CD4-positive, alpha-beta memory T cell (primary cell): ENCODE data around the gene CHIC1. TPM values are rescaled to one million over a fixed set of nuclear protein-coding genes. Genes with fewer than 3 reads are reported as not detected.
"Not testable (repeated sequence)": the region's sequence is repeated elsewhere in the genome, so short reads cannot be mapped to it uniquely, and the experiment has no call there.

Source experiments
- CTCF ChIA-PET: fragments of 350-600 bp; sonication (Branson Sonifier 250); formaldehyde crosslinking; loops from one replicate; lab custom pipeline; 2021; ENCODE audit warnings: inconsistent platforms; ENCODE audit not compliant: partially characterized antibody; lab: Charles Lee
- POLR2A ChIA-PET: fragments of 350-600 bp; sonication (Branson Sonifier 250); formaldehyde crosslinking; loops from one replicate; lab custom pipeline; 2021; ENCODE audit not compliant: partially characterized antibody; lab: Charles Lee
- DNase-seq, 5 donors: peaks; one replicate each; pipeline versions ENCODE4 v3.0.0 to v3.0.0-alpha.2; 2020 to 2022; ENCODE audit warnings: mixed read lengths in 1 of 5
- H3K27ac ChIP-seq: one replicate; pipeline ENCODE4 v1.7.0; 2013; ENCODE audit warnings: low read depth, low read length
- H3K27me3 ChIP-seq: 2 replicates; pipeline ENCODE4 v1.7.0; 2013; ENCODE audit warnings: mild to moderate bottlenecking, low read length, moderate library complexity; ENCODE audit not compliant: insufficient read depth
- H3K36me3 ChIP-seq: 2 replicates; pipeline ENCODE4 v1.7.0; 2013; ENCODE audit warnings: mild to moderate bottlenecking, low read length, moderate library complexity; ENCODE audit not compliant: insufficient read depth
- H3K4me1 ChIP-seq: 2 replicates; pipeline ENCODE4 v1.7.0; 2013; ENCODE audit warnings: mild to moderate bottlenecking, low read length, moderate library complexity; ENCODE audit not compliant: insufficient read depth
- H3K4me3 ChIP-seq, 2 donors: one replicate each; pipeline ENCODE4 v1.7.0; 2013; ENCODE audit warnings: low read length in 2 of 2, mild to moderate bottlenecking in 1 of 2
- H3K9me3 ChIP-seq, 2 donors: one replicate each; pipeline ENCODE4 v1.7.0; 2013; ENCODE audit warnings: low read length in 2 of 2, control low read depth in 1 of 2; ENCODE audit not compliant: control insufficient read depth in 1 of 2
- H3K27ac Mint-ChIP-seq, 7 donors: one replicate each; pipeline ENCODE4 v1.8.0; 2020 to 2021; ENCODE audit warnings: mixed read lengths in 7 of 7, mild to moderate bottlenecking in 6 of 7, inconsistent platforms in 3 of 7, moderate library complexity in 3 of 7
- H3K27me3 Mint-ChIP-seq, 2 donors: one replicate each; pipeline ENCODE4 v1.8.0; 2020 to 2021; ENCODE audit warnings: mixed read lengths in 2 of 2
- H3K36me3 Mint-ChIP-seq, 2 donors: one replicate each; pipeline ENCODE4 v1.8.0; 2020 to 2021; ENCODE audit warnings: mixed read lengths in 2 of 2, inconsistent platforms in 1 of 2, mild to moderate bottlenecking in 1 of 2
- H3K4me1 Mint-ChIP-seq, 4 donors: one replicate each; pipeline ENCODE4 v1.8.0; 2020 to 2021; ENCODE audit warnings: mixed read lengths in 4 of 4, mild to moderate bottlenecking in 1 of 4
- H3K4me3 Mint-ChIP-seq, 8 donors: one replicate each; pipeline ENCODE4 v1.8.0; 2020 to 2021; ENCODE audit warnings: mixed read lengths in 8 of 8, mild to moderate bottlenecking in 7 of 8, moderate library complexity in 6 of 8, inconsistent platforms in 3 of 8
- H3K9me3 Mint-ChIP-seq, 8 donors: one replicate each; pipeline ENCODE4 v1.8.0; 2020 to 2021; ENCODE audit warnings: mixed read lengths in 8 of 8, mild to moderate bottlenecking in 5 of 8, inconsistent platforms in 3 of 8, moderate library complexity in 1 of 8
- intact Hi-C: fragments of 100-400 bp; cut with micrococcal nuclease; formaldehyde crosslinking; loops from one replicate; pipeline ENCODE4 v1.15.1; 2023
- polyA plus RNA-seq, 2 donors: library from polyadenylated mRNA; unstranded; fragments of 300-500 nt; fragmentation: Illumina TruSeq; gene quantifications; one replicate each; pipeline ENCODE4 v1.2.3, GENCODE V29; 2021
- total RNA-seq, 2 experiments: library from RNA; stranded (reverse); gene quantifications; one replicate each; pipeline ENCODE4 v1.2.3, GENCODE V29; 2021

CHIC1 gene
- total RNA-seq: 10 to 100 TPM; 17.2 to 18.1 TPM
- polyA plus RNA-seq: 1 to 10 TPM; 1.3 to 2.5 TPM

- no peaks in the 10 kb centered on the region for H3K9me3 Mint-ChIP-seq
- no peaks in the 10 kb centered on the region for H3K36me3 ChIP-seq
- no peaks in the 10 kb centered on the region for H3K9me3 ChIP-seq
- peak within 1 kb of the TSS; percentile 73 to 81 for H3K4me3 ChIP-seq
- no peaks in the 10 kb centered on the region for H3K27me3 ChIP-seq
- H3K4me3 Mint-ChIP-seq: peak within 1 kb of the TSS; percentile 88 to 98 (median 94)
- peaks cover 0 to 4% of the 10 kb centered on the region in 2 donors for H3K36me3 Mint-ChIP-seq
- peak within 1 kb of the TSS; percentile 94 to 99 (median 99) for H3K27ac Mint-ChIP-seq
- H3K27me3 Mint-ChIP-seq: no peaks in the 10 kb centered on the region
- ChIA-PET POLR2A (interaction anchor here (1.0 kb wide), 2 partner anchors 349 to 1286 kb away, joined by 3 read pairs; partner anchors contain the start of genes NAP1L2 and RPS4X), CTCF (no interaction called here)
- H3K4me1 Mint-ChIP-seq: peaks cover 4 to 48% (median 11%) of the 10 kb centered on the region in 4 donors
- DNase-seq: peak; percentile 74 to 85 (median 77)
- intact Hi-C loops: loop anchor here (5.0 to 10.0 kb wide), 3 partner anchors 351 to 1049 kb away; partner anchors contain the start of genes NAP1L2 and RLIM
- peaks cover 32% of the 10 kb centered on the region for H3K4me1 ChIP-seq
- H3K27ac ChIP-seq: peak within 1 kb of the TSS; percentile 78
Measured at GRCh38 chrX:73562984-73563737, at the start of gene CHIC1. CHIC1 (plus strand) TSS chrX:73563197; CDS start chrX:73563285, 88 bp downstream.

- intact Hi-C loops, DNase-seq, CTCF ChIA-PET, H3K27me3 Mint-ChIP-seq, H3K4me1 Mint-ChIP-seq, H3K36me3 ChIP-seq, H3K27ac ChIP-seq, H3K4me3 ChIP-seq, H3K36me3 Mint-ChIP-seq, H3K4me3 Mint-ChIP-seq, H3K4me1 ChIP-seq, H3K9me3 ChIP-seq, H3K27ac Mint-ChIP-seq, POLR2A ChIA-PET, H3K27me3 ChIP-seq: not testable (repeated sequence)
- peaks cover 0 to 27% (median 13%) of the 10 kb centered on the region in 8 donors for H3K9me3 Mint-ChIP-seq
Measured at GRCh38 chrX:73522823-73523222, 40.2 kb upstream of the CHIC1 start.

- Histone ChIP-seq H3K9me3 (no peaks in the 10 kb centered on the region), H3K27me3 (no peaks in the 10 kb centered on the region), H3K4me3 (no peak overlapping the region), H3K36me3 (no peaks in the 10 kb centered on the region), H3K4me1 (no peaks in the 10 kb centered on the region), H3K27ac (no peak overlapping the region)
- peaks cover 0 to 4% of the 10 kb centered on the region in 2 donors for H3K36me3 Mint-ChIP-seq
- H3K9me3 Mint-ChIP-seq: peaks cover 0 to 42% (median 23%) of the 10 kb centered on the region in 8 donors
- no peaks in the 10 kb centered on the region for H3K27me3 Mint-ChIP-seq
- no peak overlapping the region for H3K4me3 Mint-ChIP-seq
- CTCF ChIA-PET: no interaction called here
- no peak for DNase-seq
- no peak overlapping the region for H3K27ac Mint-ChIP-seq
- intact Hi-C loops: no loop called here
- H3K4me1 Mint-ChIP-seq: no peaks in the 10 kb centered on the region
- POLR2A ChIA-PET: no interaction called here
Measured at GRCh38 chrX:73524906-73525305, 38.1 kb upstream of the CHIC1 start.

DNA sequence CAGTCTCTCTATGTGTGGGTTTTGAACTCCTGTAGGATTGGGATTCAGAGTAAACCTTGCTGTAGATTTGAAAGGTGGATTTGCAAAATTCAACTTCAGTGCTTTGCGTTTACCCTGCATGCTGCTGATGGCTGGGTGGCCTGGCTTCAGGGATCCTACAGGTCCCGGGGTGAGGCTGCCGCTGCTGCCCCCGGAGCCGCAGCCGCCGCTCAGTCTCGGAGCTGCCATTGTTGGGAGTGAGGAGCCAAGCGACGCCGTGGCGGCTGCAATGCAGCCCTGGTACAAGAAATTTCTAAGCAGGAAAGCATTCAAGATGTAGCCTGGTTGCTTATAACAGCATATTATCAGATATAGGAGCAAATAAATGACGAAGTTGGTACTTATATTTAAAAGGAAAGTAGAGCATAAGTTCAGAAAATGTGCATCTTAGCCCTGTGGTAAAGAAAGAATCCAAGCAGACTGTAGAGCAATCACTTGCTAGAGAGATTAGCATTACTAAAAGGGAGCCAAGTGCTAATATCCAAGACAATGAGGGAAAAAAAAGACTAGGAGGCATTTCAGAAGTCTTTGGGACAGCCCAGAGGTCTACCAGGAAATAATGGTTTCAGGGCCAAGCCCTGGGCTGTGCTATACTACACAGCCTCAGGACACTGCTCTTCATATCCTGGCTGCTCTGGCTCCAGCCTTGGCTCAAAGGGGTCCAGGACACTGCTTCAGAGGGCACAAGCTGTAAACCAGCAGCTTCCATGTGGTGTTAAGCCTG lies 36.9 kb upstream of the CHIC1 start:
- intact Hi-C loops: no loop called here
- no peak for DNase-seq
- Mint-ChIP-seq H3K36me3 (peaks cover 4 to 12% of the 10 kb centered on the region in 2 donors), H3K4me3 (no peak overlapping the region), H3K27ac (no peak overlapping the region), H3K9me3 (peaks cover 2 to 51% (median 30%) of the 10 kb centered on the region in 8 donors), H3K4me1 (no peaks in the 10 kb centered on the region), H3K27me3 (no peaks in the 10 kb centered on the region)
- Histone ChIP-seq H3K36me3 (no peaks in the 10 kb centered on the region), H3K4me3 (no peak overlapping the region), H3K27me3 (no peaks in the 10 kb centered on the region), H3K4me1 (no peaks in the 10 kb centered on the region), H3K9me3 (no peaks in the 10 kb centered on the region), H3K27ac (no peak overlapping the region)
- ChIA-PET CTCF (no interaction called here), POLR2A (no interaction called here)

- POLR2A ChIA-PET, H3K27ac ChIP-seq, H3K27ac Mint-ChIP-seq, DNase-seq, H3K4me1 ChIP-seq, intact Hi-C loops, H3K9me3 ChIP-seq, H3K36me3 ChIP-seq, H3K27me3 ChIP-seq, H3K4me3 Mint-ChIP-seq, H3K4me1 Mint-ChIP-seq, H3K27me3 Mint-ChIP-seq, CTCF ChIA-PET, H3K4me3 ChIP-seq: not testable (repeated sequence)
- Mint-ChIP-seq H3K36me3 (peaks cover 6 to 33% of the 10 kb centered on the region in 2 donors), H3K9me3 (peaks cover 2 to 57% (median 41%) of the 10 kb centered on the region in 8 donors)
Measured at GRCh38 chrX:73531655-73532054, 31.3 kb upstream of the CHIC1 start.

DNA sequence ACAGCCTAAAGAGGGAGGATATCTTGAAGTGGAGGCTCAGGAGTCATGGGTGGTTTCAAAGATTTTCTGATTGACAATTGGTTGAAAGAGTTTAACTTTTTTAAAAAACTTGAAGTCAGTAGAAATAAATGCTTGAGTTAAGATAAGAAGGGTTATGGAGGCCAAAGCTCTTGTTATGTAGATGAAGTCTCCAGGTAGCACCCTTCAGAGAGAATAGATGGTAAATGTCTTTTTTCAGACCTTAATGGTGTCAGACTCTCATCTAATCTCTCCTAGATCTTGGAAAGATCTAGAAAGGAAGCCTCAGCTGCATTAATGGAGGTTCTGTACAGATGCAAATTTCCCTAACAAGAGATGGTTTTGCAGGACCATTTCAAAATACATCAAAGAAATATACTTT lies 6.8 kb upstream of the CHIC1 start:
- Mint-ChIP-seq H3K27ac (no peak overlapping the region), H3K36me3 (no peaks in the 10 kb centered on the region), H3K9me3 (no peaks in the 10 kb centered on the region), H3K4me1 (peaks cover 0 to 13% (median 2%) of the 10 kb centered on the region in 4 donors), H3K27me3 (no peaks in the 10 kb centered on the region), H3K4me3 (no peak overlapping the region)
- Histone ChIP-seq H3K9me3 (no peaks in the 10 kb centered on the region), H3K27me3 (no peaks in the 10 kb centered on the region), H3K27ac (no peak overlapping the region), H3K36me3 (no peaks in the 10 kb centered on the region), H3K4me1 (no peaks in the 10 kb centered on the region), H3K4me3 (no peak overlapping the region)
- POLR2A ChIA-PET: interaction anchor here (0.6 kb wide), 1 partner anchor 8 kb away, joined by 3 read pairs; no protein-coding TSS in a partner anchor
- DNase-seq: no peak
- intact Hi-C loops: no loop called here
- CTCF ChIA-PET: no interaction called here

GRCh38 chrX:73561801-73562200 lies 1.2 kb upstream of the CHIC1 start:
- intact Hi-C loops: loop anchor here (5.0 to 10.0 kb wide), 3 partner anchors 350 to 1050 kb away; partner anchors contain the start of genes NAP1L2 and RLIM
- no peaks in the 10 kb centered on the region for H3K9me3 ChIP-seq
- H3K4me3 ChIP-seq: no peak overlapping the region
- peaks cover 4 to 48% (median 11%) of the 10 kb centered on the region in 4 donors for H3K4me1 Mint-ChIP-seq
- no peak for DNase-seq
- H3K27ac ChIP-seq: no peak overlapping the region
- no peaks in the 10 kb centered on the region for H3K27me3 Mint-ChIP-seq
- peaks cover 0 to 4% of the 10 kb centered on the region in 2 donors for H3K36me3 Mint-ChIP-seq
- H3K27ac Mint-ChIP-seq: peak overlapping the region in 3 of 7 donors; percentile 24 to 98 (median 94)
- no peaks in the 10 kb centered on the region for H3K9me3 Mint-ChIP-seq
- no peaks in the 10 kb centered on the region for H3K36me3 ChIP-seq
- ChIA-PET POLR2A (no interaction called here), CTCF (no interaction called here)
- H3K4me3 Mint-ChIP-seq: peak overlapping the region in 3 of 8 donors; percentile 12 to 98 (median 17)
- peaks cover 23% of the 10 kb centered on the region for H3K4me1 ChIP-seq
- no peaks in the 10 kb centered on the region for H3K27me3 ChIP-seq
